ENCODE measurements around the gene CDX2. TPM values are rescaled to one million over a fixed set of nuclear protein-coding genes. Genes with fewer than 3 reads are reported as not detected.
A peak's percentile ranks its signal among the peaks of the same experiment; 100 is the strongest.

CDX2 gene
- total RNA-seq, 2 donors from 2014 or later = not detected

DNA sequence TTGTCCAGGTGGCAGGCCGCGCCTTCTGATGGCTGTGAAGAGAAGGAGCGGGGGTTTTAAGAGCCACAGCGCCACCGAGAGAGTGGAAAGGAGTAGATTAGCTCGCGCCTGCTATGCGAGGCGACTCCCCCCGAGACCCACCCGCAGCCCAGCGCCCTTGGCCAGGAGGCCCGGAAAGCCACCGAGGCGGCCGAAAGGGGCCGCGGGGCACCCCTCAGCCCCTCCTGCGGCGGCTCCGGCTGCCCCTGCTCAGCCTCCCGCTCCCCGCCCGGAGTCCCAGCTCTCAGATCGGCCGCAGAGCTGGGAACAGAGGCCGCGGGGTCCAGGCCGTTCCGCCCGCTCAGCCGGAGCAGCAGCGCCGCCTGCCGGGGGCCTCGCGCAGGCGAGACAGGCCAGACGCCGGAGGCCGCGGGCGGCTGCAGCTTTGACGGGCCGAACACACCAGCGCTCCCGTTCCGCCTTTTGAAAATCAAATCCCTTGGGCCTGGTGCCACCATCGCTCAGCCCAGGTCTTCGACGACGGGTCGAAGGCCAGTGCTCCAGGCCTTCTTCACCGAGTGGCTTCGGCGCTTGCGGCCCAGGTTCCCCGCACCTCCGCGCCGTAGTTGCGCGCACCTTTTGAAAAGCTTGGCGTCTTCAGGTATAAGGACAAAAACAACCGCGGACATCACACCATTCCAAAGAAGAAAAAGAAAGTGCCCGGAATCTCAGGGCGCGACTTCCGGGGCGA lies 15.3 kb downstream of the CDX2 start:
- Histone ChIP-seq H3K4me1 (ENCODE audit: control insufficient read depth in 1 of 2, low read depth in 2 of 2) (peaks cover 6 to 14% of the 10 kb centered on the region in 2 donors), H3K27ac (no peak overlapping the region), H3K4me3 (peak overlapping the region; percentile 75), H3K27me3 (replicated peaks; ENCODE audit: insufficient read depth) (peaks cover 28% of the 10 kb centered on the region), H3K36me3 (no peaks in the 10 kb centered on the region), H3K9me3 (no peaks in the 10 kb centered on the region)
- TF ChIP-seq, protein P1, sequence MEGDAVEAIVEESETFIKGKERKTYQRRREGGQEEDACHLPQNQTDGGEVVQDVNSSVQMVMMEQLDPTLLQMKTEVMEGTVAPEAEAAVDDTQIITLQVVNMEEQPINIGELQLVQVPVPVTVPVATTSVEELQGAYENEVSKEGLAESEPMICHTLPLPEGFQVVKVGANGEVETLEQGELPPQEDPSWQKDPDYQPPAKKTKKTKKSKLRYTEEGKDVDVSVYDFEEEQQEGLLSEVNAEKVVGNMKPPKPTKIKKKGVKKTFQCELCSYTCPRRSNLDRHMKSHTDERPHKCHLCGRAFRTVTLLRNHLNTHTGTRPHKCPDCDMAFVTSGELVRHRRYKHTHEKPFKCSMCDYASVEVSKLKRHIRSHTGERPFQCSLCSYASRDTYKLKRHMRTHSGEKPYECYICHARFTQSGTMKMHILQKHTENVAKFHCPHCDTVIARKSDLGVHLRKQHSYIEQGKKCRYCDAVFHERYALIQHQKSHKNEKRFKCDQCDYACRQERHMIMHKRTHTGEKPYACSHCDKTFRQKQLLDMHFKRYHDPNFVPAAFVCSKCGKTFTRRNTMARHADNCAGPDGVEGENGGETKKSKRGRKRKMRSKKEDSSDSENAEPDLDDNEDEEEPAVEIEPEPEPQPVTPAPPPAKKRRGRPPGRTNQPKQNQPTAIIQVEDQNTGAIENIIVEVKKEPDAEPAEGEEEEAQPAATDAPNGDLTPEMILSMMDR (IDR thresholded peaks at IDR 0.05) = peak; percentile 82
- DNase-seq (ENCODE audit: low spot score) (no peak), ATAC-seq (ENCODE audit: insufficient number of reproducible peaks, low FRiP score, low read depth) (no peak)

DNA sequence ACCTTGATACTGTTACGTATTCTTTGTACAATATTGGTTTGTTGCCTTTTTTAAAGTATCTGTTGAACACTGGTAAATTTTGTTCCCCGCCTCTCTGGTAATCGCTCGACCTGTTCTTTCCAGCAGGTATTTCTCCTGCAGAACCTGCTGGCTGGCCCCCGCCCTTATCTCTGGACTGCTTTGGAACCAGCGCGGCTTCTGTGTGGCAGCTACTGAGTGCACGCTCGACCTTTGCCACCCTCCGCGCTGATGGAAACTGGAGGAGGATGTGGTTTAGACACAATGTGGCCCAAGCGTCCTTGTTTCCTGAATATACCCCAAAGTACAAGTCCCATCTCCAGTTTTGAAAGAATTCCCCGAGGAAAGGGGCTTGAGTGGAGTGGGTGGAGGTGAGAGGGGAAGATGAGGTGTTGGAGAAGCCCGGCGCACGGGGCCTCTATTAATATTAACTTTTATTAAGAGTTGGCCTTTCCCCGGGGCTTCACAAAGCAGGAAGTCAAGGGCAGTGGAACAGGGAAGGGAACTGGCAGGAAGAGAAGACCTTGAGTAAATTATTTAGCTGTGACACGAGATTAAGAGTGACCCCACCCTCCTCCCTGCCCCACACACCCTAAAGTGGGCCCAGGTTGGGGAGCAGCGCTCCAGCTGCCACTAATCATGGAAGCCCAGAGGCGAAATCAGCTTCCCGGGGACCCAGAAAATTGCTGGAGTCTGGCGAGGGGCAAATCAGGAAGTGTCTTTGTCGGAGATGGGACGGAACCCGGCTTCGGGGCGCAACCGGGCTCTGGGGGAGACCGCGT lies 16.0 kb downstream of the CDX2 start:
- DNase-seq (ENCODE audit: low spot score) (no peak), ATAC-seq (ENCODE audit: insufficient number of reproducible peaks, low FRiP score, low read depth) (no peak)
- peaks cover 26% of the 10 kb centered on the region for H3K27me3 ChIP-seq (replicated peaks; ENCODE audit: insufficient read depth)
- H3K9me3 ChIP-seq = no peaks in the 10 kb centered on the region
- H3K4me1 ChIP-seq (ENCODE audit: control insufficient read depth in 1 of 2, low read depth in 2 of 2) = peaks cover 6 to 14% of the 10 kb centered on the region in 2 donors
- no peak overlapping the region for H3K27ac ChIP-seq
- TF ChIP-seq, protein P1 (IDR thresholded peaks at IDR 0.05) = no peak
- H3K4me3 ChIP-seq = peak overlapping the region; percentile 75
- H3K36me3 ChIP-seq = no peaks in the 10 kb centered on the region

DNA sequence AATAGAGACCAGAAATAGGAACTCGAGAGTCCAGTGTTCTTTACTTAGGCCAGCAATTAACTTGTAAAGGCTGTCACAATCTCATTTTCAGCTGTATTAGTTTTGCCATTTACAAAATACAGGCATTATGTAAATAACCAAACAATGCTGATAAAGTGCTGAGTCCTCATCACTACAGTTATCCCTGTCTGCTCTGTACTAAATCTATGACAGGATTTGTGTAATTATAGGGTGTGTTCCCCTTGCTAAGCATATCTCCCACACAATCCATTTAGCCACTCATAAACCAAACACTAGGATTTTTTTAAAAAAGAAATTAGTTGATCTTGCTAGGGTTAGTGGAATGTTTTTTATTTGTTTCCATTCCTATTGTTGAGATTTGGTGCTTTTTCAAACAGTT lies 26.1 kb downstream of the CDX2 start:
- H3K4me1 ChIP-seq (ENCODE audit: control insufficient read depth in 1 of 2, low read depth in 2 of 2) = no peaks in the 10 kb centered on the region
- TF ChIP-seq, protein P1 (IDR thresholded peaks at IDR 0.05) = no peak
- no peak for ATAC-seq (ENCODE audit: insufficient number of reproducible peaks, low FRiP score, low read depth)
- no peak overlapping the region for H3K4me3 ChIP-seq
- peaks cover 8% of the 10 kb centered on the region for H3K9me3 ChIP-seq
- H3K27me3 ChIP-seq (replicated peaks; ENCODE audit: insufficient read depth) = no peaks in the 10 kb centered on the region
- no peak overlapping the region for H3K27ac ChIP-seq
- no peak for DNase-seq (ENCODE audit: low spot score)
- no peaks in the 10 kb centered on the region for H3K36me3 ChIP-seq

DNA sequence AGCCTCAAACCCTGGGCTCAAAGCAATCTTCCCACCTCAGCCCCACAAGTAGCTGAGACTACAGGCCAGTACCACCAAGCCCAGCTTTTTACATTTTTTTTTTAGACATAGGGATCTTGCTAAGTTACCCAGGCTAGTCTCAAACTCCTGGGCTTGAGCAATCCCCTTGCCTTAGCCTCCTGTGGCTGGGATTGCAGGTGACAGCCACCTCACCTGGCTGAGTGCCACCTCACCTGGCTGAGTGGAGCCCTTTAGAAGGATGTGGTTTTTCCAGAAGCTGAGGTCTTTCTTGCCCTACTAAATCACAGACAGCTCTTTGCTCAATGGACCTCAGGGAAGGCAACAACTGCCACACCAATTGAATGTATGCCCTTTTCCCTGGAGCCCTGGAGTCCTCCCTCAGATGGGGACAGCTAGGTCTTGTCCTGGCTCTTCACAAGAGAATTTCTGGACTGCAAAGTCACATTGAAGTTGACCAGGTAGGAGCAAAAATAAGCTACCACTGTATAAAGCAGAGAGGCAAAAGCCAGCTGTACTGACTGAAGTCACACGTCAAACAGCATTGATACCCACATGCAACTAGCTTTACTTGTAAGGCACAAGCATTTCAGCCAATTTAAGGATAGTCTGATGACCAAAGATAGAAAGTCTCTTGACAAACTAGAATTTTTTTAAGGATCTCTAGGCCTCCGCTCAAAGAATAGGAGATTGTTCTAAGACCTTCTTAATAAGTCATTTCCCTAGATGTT lies 35.4 kb downstream of the CDX2 start:
- TF ChIP-seq, protein P1 (IDR thresholded peaks at IDR 0.05) = no peak
- H3K27me3 ChIP-seq (replicated peaks; ENCODE audit: insufficient read depth) = no peaks in the 10 kb centered on the region
- no peak for DNase-seq (ENCODE audit: low spot score)
- no peaks in the 10 kb centered on the region for H3K36me3 ChIP-seq
- ATAC-seq (ENCODE audit: insufficient number of reproducible peaks, low FRiP score, low read depth) = no peak
- H3K4me3 ChIP-seq = no peak overlapping the region
- H3K4me1 ChIP-seq (ENCODE audit: control insufficient read depth in 1 of 2, low read depth in 2 of 2) = no peaks in the 10 kb centered on the region
- H3K27ac ChIP-seq = no peak overlapping the region
- no peaks in the 10 kb centered on the region for H3K9me3 ChIP-seq

DNA sequence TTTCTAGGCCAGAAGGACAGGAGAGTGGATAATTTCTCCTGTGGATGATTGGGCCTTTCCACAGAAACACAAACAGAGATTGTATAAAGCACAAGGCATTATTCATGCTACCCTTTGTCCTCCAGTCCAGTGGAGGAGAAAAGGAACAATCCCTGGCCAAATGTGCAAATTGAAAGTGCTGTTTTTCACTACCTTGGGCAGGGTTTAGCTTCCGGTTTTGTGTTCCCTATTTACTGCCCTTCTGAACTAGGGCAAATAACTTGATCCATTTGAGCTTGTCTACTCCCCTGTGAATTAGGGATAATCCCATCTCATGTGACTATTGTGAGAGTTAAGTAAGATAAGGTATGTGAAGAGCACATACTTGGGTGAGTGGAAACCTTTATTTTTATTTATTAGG lies 36.0 kb downstream of the CDX2 start:
- no peak overlapping the region for H3K4me3 ChIP-seq
- TF ChIP-seq, protein P1 (IDR thresholded peaks at IDR 0.05) = no peak
- H3K4me1 ChIP-seq (ENCODE audit: control insufficient read depth in 1 of 2, low read depth in 2 of 2) = no peaks in the 10 kb centered on the region
- no peak overlapping the region for H3K27ac ChIP-seq
- no peak for ATAC-seq (ENCODE audit: insufficient number of reproducible peaks, low FRiP score, low read depth)
- no peaks in the 10 kb centered on the region for H3K36me3 ChIP-seq
- no peaks in the 10 kb centered on the region for H3K27me3 ChIP-seq (replicated peaks; ENCODE audit: insufficient read depth)
- no peak for DNase-seq (ENCODE audit: low spot score)
- H3K9me3 ChIP-seq = no peaks in the 10 kb centered on the region
